ENCODE measurements around the gene SPATA25.

The SPATA25 gene

GRCh38 chr20:45907219-45907948, 20.0 kb upstream of the SPATA25 start:
- WGBS, 2 donors (ENCODE audit: extremely low coverage in 2 of 2, insufficient read length in 2 of 2, insufficient replicate concordance in 1 of 2) = no CpG with 5 or more reads among the region's 17 CpGs
- no peak overlapping the region for H3K27ac ChIP-seq (replicated peaks; ENCODE audit: low read length)
- no peak for DNase-seq (ENCODE audit: low spot score)

GRCh38 chr20:45905505-45906079, 18.2 kb upstream of the SPATA25 start:
- no peak overlapping the region for H2BK12ac ChIP-seq (ENCODE audit: low read length)
- H3K9ac ChIP-seq (ENCODE audit: low read depth, low read length, poor library complexity) = no peak overlapping the region
- no peak for DNase-seq (ENCODE audit: low spot score)
- peaks cover 42 to 94% of the 10 kb centered on the region in 2 donors for H3K36me3 ChIP-seq (replicated peaks in 1 of 2; ENCODE audit: control insufficient read depth in 2 of 2, insufficient read depth in 2 of 2, low read length in 2 of 2)
- no peak overlapping the region for H3K4me2 ChIP-seq (ENCODE audit: insufficient read depth, low read length, poor library complexity, severe bottlenecking)
- peaks cover 0 to 7% of the 10 kb centered on the region in 2 donors for H3K4me1 ChIP-seq (ENCODE audit: control insufficient read depth in 2 of 2, insufficient read depth in 1 of 2, low read depth in 1 of 2, low read length in 2 of 2)
- no peak overlapping the region for H2AK5ac ChIP-seq (ENCODE audit: low read depth, low read length)
- no peak overlapping the region for H3K23ac ChIP-seq (ENCODE audit: low read depth, low read length, poor library complexity)
- no peaks in the 10 kb centered on the region for H3K27me3 ChIP-seq (ENCODE audit: control insufficient read depth in 3 of 3, insufficient read depth in 3 of 3, low read depth in 1 of 3, low read length in 3 of 3)
- WGBS, 2 donors (ENCODE audit: extremely low coverage in 2 of 2, insufficient read length in 2 of 2, insufficient replicate concordance in 1 of 2) = no CpG with 5 or more reads among the region's 8 CpGs
- no peak overlapping the region for H2BK120ac ChIP-seq (ENCODE audit: low read depth, low read length)
- H4K8ac ChIP-seq (ENCODE audit: low read depth, low read length) = no peak overlapping the region
- no peak overlapping the region for H3K18ac ChIP-seq (ENCODE audit: low read length)
- H2BK5ac ChIP-seq (ENCODE audit: low read length) = no peak overlapping the region
- no peaks in the 10 kb centered on the region for H3K9me3 ChIP-seq (replicated peaks in 1 of 2; ENCODE audit: control insufficient read depth in 2 of 2, insufficient read depth in 1 of 2, low read depth in 1 of 2, low read length in 2 of 2)
- peaks cover 2% of the 10 kb centered on the region for H3K79me1 ChIP-seq (ENCODE audit: low read depth, low read length)
- H3K27ac ChIP-seq (replicated peaks; ENCODE audit: low read length) = no peak overlapping the region
- H3K4ac ChIP-seq (ENCODE audit: low read length) = no peak overlapping the region
- no peak overlapping the region for H2BK15ac ChIP-seq (ENCODE audit: low read length)
- no peak overlapping the region for H3K4me3 ChIP-seq (ENCODE audit: low read length in 2 of 2)
- H4K91ac ChIP-seq (ENCODE audit: low read depth, low read length, poor library complexity) = no peak overlapping the region
- H2AFZ ChIP-seq (ENCODE audit: low read length) = no peak overlapping the region
- no peak overlapping the region for H3K14ac ChIP-seq (ENCODE audit: low read length)

More at GRCh38 chr20:45907219-45907948, 20.0 kb upstream of the SPATA25 start:
- no peak overlapping the region for H3K9ac ChIP-seq (ENCODE audit: low read depth, low read length, poor library complexity)
- peak overlapping the region; percentile 86 for H3K23ac ChIP-seq (ENCODE audit: low read depth, low read length, poor library complexity)
- peak overlapping the region; percentile 34 for H2BK120ac ChIP-seq (ENCODE audit: low read depth, low read length)
- no peak overlapping the region for H4K8ac ChIP-seq (ENCODE audit: low read depth, low read length)
- H2AK5ac ChIP-seq (ENCODE audit: low read depth, low read length) = no peak overlapping the region
- H2BK5ac ChIP-seq (ENCODE audit: low read length) = no peak overlapping the region
- H2AFZ ChIP-seq (ENCODE audit: low read length) = no peak overlapping the region
- peaks cover 4 to 10% of the 10 kb centered on the region in 2 donors for H3K4me1 ChIP-seq (ENCODE audit: control insufficient read depth in 2 of 2, insufficient read depth in 1 of 2, low read depth in 1 of 2, low read length in 2 of 2)
- H3K14ac ChIP-seq (ENCODE audit: low read length) = no peak overlapping the region
- H2BK12ac ChIP-seq (ENCODE audit: low read length) = no peak overlapping the region
- H2BK15ac ChIP-seq (ENCODE audit: low read length) = no peak overlapping the region
- no peaks in the 10 kb centered on the region for H3K79me1 ChIP-seq (ENCODE audit: low read depth, low read length)
- no peak overlapping the region for H4K91ac ChIP-seq (ENCODE audit: low read depth, low read length, poor library complexity)
- peaks cover 34 to 77% of the 10 kb centered on the region in 2 donors for H3K36me3 ChIP-seq (replicated peaks in 1 of 2; ENCODE audit: control insufficient read depth in 2 of 2, insufficient read depth in 2 of 2, low read length in 2 of 2)
- H3K4me3 ChIP-seq (ENCODE audit: low read length in 2 of 2) = no peak overlapping the region
- H3K27me3 ChIP-seq (ENCODE audit: control insufficient read depth in 3 of 3, insufficient read depth in 3 of 3, low read depth in 1 of 3, low read length in 3 of 3) = no peaks in the 10 kb centered on the region
- no peaks in the 10 kb centered on the region for H3K9me3 ChIP-seq (replicated peaks in 1 of 2; ENCODE audit: control insufficient read depth in 2 of 2, insufficient read depth in 1 of 2, low read depth in 1 of 2, low read length in 2 of 2)
- H3K4me2 ChIP-seq (ENCODE audit: insufficient read depth, low read length, poor library complexity, severe bottlenecking) = no peak overlapping the region
- H3K18ac ChIP-seq (ENCODE audit: low read length) = no peak overlapping the region
- no peak overlapping the region for H3K4ac ChIP-seq (ENCODE audit: low read length)

GRCh38 chr20:45904583-45905504, 17.4 kb upstream of the SPATA25 start:
- H2BK12ac ChIP-seq (ENCODE audit: low read length) = no peak overlapping the region
- no peak overlapping the region for H3K14ac ChIP-seq (ENCODE audit: low read length)
- WGBS, 2 donors (ENCODE audit: extremely low coverage in 2 of 2, insufficient read length in 2 of 2, insufficient replicate concordance in 1 of 2) = no CpG with 5 or more reads among the region's 16 CpGs
- no peak overlapping the region for H2BK5ac ChIP-seq (ENCODE audit: low read length)
- no peak for DNase-seq (ENCODE audit: low spot score)
- H3K4me1 ChIP-seq (ENCODE audit: control insufficient read depth in 2 of 2, insufficient read depth in 1 of 2, low read depth in 1 of 2, low read length in 2 of 2) = peaks cover 0 to 2% of the 10 kb centered on the region in 2 donors
- peak overlapping the region; percentile 61 for H3K23ac ChIP-seq (ENCODE audit: low read depth, low read length, poor library complexity)
- peaks cover 2% of the 10 kb centered on the region for H3K79me1 ChIP-seq (ENCODE audit: low read depth, low read length)
- H3K36me3 ChIP-seq (replicated peaks in 1 of 2; ENCODE audit: control insufficient read depth in 2 of 2, insufficient read depth in 2 of 2, low read length in 2 of 2) = peaks cover 42 to 94% of the 10 kb centered on the region in 2 donors
- no peak overlapping the region for H3K4me2 ChIP-seq (ENCODE audit: insufficient read depth, low read length, poor library complexity, severe bottlenecking)
- no peak overlapping the region for H2AK5ac ChIP-seq (ENCODE audit: low read depth, low read length)
- H2AFZ ChIP-seq (ENCODE audit: low read length) = no peak overlapping the region
- no peak overlapping the region for H3K4me3 ChIP-seq (ENCODE audit: low read length in 2 of 2)
- H2BK120ac ChIP-seq (ENCODE audit: low read depth, low read length) = no peak overlapping the region
- H2BK15ac ChIP-seq (ENCODE audit: low read length) = no peak overlapping the region
- no peak overlapping the region for H3K18ac ChIP-seq (ENCODE audit: low read length)
- H3K27me3 ChIP-seq (ENCODE audit: control insufficient read depth in 3 of 3, insufficient read depth in 3 of 3, low read depth in 1 of 3, low read length in 3 of 3) = no peaks in the 10 kb centered on the region
- H3K4ac ChIP-seq (ENCODE audit: low read length) = no peak overlapping the region
- no peak overlapping the region for H3K27ac ChIP-seq (replicated peaks; ENCODE audit: low read length)
- H3K9ac ChIP-seq (ENCODE audit: low read depth, low read length, poor library complexity) = peak overlapping the region; percentile 53
- no peaks in the 10 kb centered on the region for H3K9me3 ChIP-seq (replicated peaks in 1 of 2; ENCODE audit: control insufficient read depth in 2 of 2, insufficient read depth in 1 of 2, low read depth in 1 of 2, low read length in 2 of 2)
- no peak overlapping the region for H4K91ac ChIP-seq (ENCODE audit: low read depth, low read length, poor library complexity)
- H4K8ac ChIP-seq (ENCODE audit: low read depth, low read length) = no peak overlapping the region

Data from neuronal stem cell (in vitro differentiated cells).